K562 (cell line): Measurements from ENCODE around the gene ADCY4. TPM values are rescaled to one million over a fixed set of nuclear protein-coding genes. Genes with fewer than 3 reads are reported as not detected.

ENCODE experiments used
- BCOR ChIP-seq: fragments of 450-650 bp; IDR thresholded peaks from 2 replicates; pipeline ENCODE4 v1.6.1; 2016
- CREB1 ChIP-seq, 2 experiments: sonication (generic) in 1 of 2; formaldehyde crosslinking in 1 of 2; IDR thresholded peaks; 2 replicates each; pipeline versions ENCODE4 v1.6.1 to v1.8.0; 2012 to 2022; ENCODE audit warnings: inconsistent platforms in 1 of 2, mild to moderate bottlenecking in 1 of 2, missing genetic modification reagents in 1 of 2, moderate library complexity in 1 of 2
- E2F4 ChIP-seq: sonication (generic); formaldehyde crosslinking; IDR thresholded peaks from 2 replicates; pipeline ENCODE4 v1.8.0; 2022; ENCODE audit warnings: mild to moderate bottlenecking, low read depth, missing genetic modification reagents
- ERF ChIP-seq: fragments of 450-650 bp; formaldehyde crosslinking; IDR thresholded peaks from 2 replicates; pipeline ENCODE4 v1.4.0; 2020; ENCODE audit warnings: mild to moderate bottlenecking, mixed read lengths
- GABPB1 ChIP-seq: sonication (generic); formaldehyde crosslinking; IDR thresholded peaks from 2 replicates; pipeline ENCODE4 v1.8.0; 2022; ENCODE audit warnings: mild to moderate bottlenecking, missing genetic modification reagents
- HDGF ChIP-seq: fragments of 450-650 bp; IDR thresholded peaks from 2 replicates; pipeline ENCODE4 v1.6.1; 2016
- HNRNPL ChIP-seq: fragments of 200-400 bp; formaldehyde crosslinking; IDR thresholded peaks from 2 replicates; pipeline ENCODE4 v1.6.1; 2017; ENCODE audit warnings: low read depth, mild to moderate bottlenecking, low read length
- MAZ ChIP-seq, 2 experiments: fragments of 450-650 bp in 1 of 2; sonication (generic) in 1 of 2; formaldehyde crosslinking; IDR thresholded peaks in 1 of 2; conservative IDR thresholded peaks in 1 of 2; 2 replicates each; pipeline versions ENCODE4 v1.4.0 to v1.5.0; 2020; ENCODE audit warnings: mild to moderate bottlenecking in 1 of 2, missing genetic modification reagents in 1 of 2
- POLR2AphosphoS5 ChIP-seq: IDR thresholded peaks from 2 replicates; pipeline ENCODE4 v1.6.1; 2011; ENCODE audit warnings: mild to moderate bottlenecking, low read depth, low read length, moderate library complexity; ENCODE audit not compliant: control insufficient read depth, insufficient read depth
- POLR2B ChIP-seq: fragments of 450-650 bp; IDR thresholded peaks from 2 replicates; pipeline ENCODE4 v1.6.1; 2018; ENCODE audit warnings: low read depth; ENCODE audit not compliant: partially characterized antibody
- RBM22 ChIP-seq: fragments of 200-400 bp; formaldehyde crosslinking; IDR thresholded peaks from 2 replicates; pipeline ENCODE4 v1.6.1; 2018; ENCODE audit warnings: low read length, low read depth; ENCODE audit not compliant: poor library complexity, severe bottlenecking
- RBM25 ChIP-seq: fragments of 200-400 bp; formaldehyde crosslinking; IDR thresholded peaks from 2 replicates; pipeline ENCODE4 v1.6.1; 2018; ENCODE audit warnings: low read length, low read depth, moderate library complexity; ENCODE audit not compliant: severe bottlenecking
- SMC3 ChIP-seq: conservative IDR thresholded peaks from 2 replicates; pipeline ENCODE4 v1.6.1; 2011; ENCODE audit warnings: low read depth, low read length, improper control_type of control experiment; ENCODE audit not compliant: insufficient read depth
- SRSF1 ChIP-seq: fragments of 200-400 bp; formaldehyde crosslinking; IDR thresholded peaks from 2 replicates; pipeline ENCODE4 v1.6.1; 2017; ENCODE audit warnings: mild to moderate bottlenecking, low read depth, low read length, moderate library complexity
- TCF3 ChIP-seq: sonication (generic); formaldehyde crosslinking; IDR thresholded peaks from 2 replicates; pipeline ENCODE4 v1.4.0; 2020; ENCODE audit warnings: mild to moderate bottlenecking, missing genetic modification reagents
- TCF7L2 ChIP-seq: fragments of 150-350 bp; IDR thresholded peaks from 2 replicates; pipeline ENCODE4 v1.6.1; 2016; ENCODE audit warnings: low read depth, mild to moderate bottlenecking, low read length, moderate library complexity
- ZFP36 ChIP-seq: fragments of 150-350 bp; IDR thresholded peaks from 2 replicates; pipeline ENCODE4 v1.6.1; 2018; ENCODE audit warnings: low read length, low read depth; ENCODE audit not compliant: partially characterized antibody
- ZNF277 ChIP-seq: fragments of 250-450 bp; sonication (Bioruptor Pico); IDR thresholded peaks from 2 replicates; pipeline ENCODE4 v1.8.0; 2022; ENCODE audit warnings: inconsistent platforms, mild to moderate bottlenecking, moderate library complexity, borderline replicate concordance
- ZNF561 ChIP-seq: fragments of 450-650 bp; formaldehyde crosslinking; conservative IDR thresholded peaks from 2 replicates; pipeline ENCODE4 v1.4.0; 2020; ENCODE audit warnings: mild to moderate bottlenecking, moderate library complexity
- ZNF639 ChIP-seq, 2 experiments: fragments of 200-800 bp in 1 of 2; sonication (Bioruptor generic) in 1 of 2; sonication (generic) in 1 of 2; formaldehyde crosslinking in 1 of 2; IDR thresholded peaks in 1 of 2; conservative IDR thresholded peaks in 1 of 2; 2 replicates each; pipeline versions ENCODE4 v1.5.0 to v1.6.1; 2016 to 2020; ENCODE audit warnings: missing compliant biosample characterization in 1 of 2, missing genetic modification characterization in 1 of 2, missing genetic modification reagents in 1 of 2
- polyA plus RNA-seq, 8 experiments: library from polyadenylated mRNA; depleted of rRNA in 4 of 8; stranded (reverse) in 5 of 8; unstranded in 3 of 8; fragments of >200 nt; fragmentation: Nextera tagmentation in 2 of 8; fragmentation: Illumina TruSeq in 1 of 8; extraction: Ambion mirVana in 2 of 8; extraction: Trizol in 1 of 8; gene quantifications; 2 replicates each; pipeline versions ENCODE4 v1.2.1 to v1.2.3, GENCODE V29; 2011 to 2014; ENCODE audit warnings: inconsistent platforms in 1 of 8, missing spikeins in 1 of 8
- total RNA-seq, 7 experiments: library from RNA; depleted of rRNA in 6 of 7; stranded (reverse); fragments of >200 nt in 6 of 7; fragmentation: Illumina TruSeq in 2 of 7; extraction: Trizol in 2 of 7; gene quantifications; 2 replicates each; pipeline versions ENCODE4 v1.2.1 to v1.2.3, GENCODE V29; 2011 to 2021; ENCODE audit warnings: low replicate concordance in 1 of 7
- TF ChIP-seq, protein P1 (sequence below): IDR thresholded peaks from 2 replicates; pipeline ENCODE4 v1.6.1; 2012; ENCODE audit warnings: low read depth, low read length, improper control_type of control experiment, borderline replicate concordance

Gene ADCY4
- total and polyA plus RNA-seq, 9 of the 15 experiments (the other 6 are each of a cell fraction or from before 2014, with no cell fraction given), result 0.04 to 0.31 (median 0.15) TPM; not detected in 2

DNA sequence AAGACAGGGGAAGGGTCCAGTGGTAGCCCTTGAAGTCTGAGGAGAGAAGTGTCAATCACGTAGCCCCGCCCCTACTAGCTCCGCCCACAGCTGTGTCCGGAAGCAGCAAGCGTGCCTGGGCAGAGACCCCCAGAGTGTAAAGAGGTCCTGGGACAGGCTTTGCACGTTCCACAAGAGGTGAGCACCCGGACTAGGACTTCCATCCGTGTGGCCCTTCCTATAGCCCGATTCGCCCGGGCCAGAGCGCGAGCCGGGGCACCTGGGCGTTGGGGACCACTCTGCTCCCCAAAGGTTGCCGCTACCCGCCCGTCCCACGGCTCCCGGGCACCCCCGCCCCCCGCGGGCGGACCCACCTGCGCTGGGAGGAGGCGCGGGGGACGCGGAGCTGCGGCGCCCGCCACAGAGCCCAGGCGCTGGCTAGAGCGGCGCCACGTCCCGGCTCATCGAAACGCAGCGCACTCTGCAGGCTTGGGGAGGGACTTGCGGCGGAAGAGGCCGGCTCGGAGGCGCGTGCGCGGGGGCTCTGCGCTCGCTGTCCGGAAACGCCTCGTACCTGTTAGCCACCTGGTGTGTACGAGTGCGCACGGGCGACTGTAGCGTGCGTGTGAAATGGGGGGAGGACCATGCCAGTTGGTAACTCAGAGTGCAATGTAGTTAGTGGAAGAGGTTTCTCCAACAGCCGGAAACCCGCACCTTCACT is 63.6 kb downstream of the ADCY4 start, which contains the start of gene RABGGTA (continued):
- TF ChIP-seq ZNF277 (CRISPR knock-in tag), result no peak
- no peak for TF ChIP-seq HDGF
- peak in 1 of 2 experiments; percentile 62; a peak in 1 of 4 replicates for TF ChIP-seq ZNF639 (CRISPR knock-in tag; conservative IDR thresholded peaks at IDR 0.05 in 1 of 2, IDR thresholded peaks at IDR 0.05 in 1 of 2)
- TF ChIP-seq POLR2B, result no peak
- no peak for TF ChIP-seq ZNF561
- 0 out of 2 replicates have a peak, but pooled peaks have one; percentile 18 for TF ChIP-seq SMC3
- TF ChIP-seq RBM25, result no peak
- TF ChIP-seq ZFP36, result peak; percentile 8
- peak; percentile 30 for TF ChIP-seq TCF3
- no peak for TF ChIP-seq SRSF1
- TF ChIP-seq BCOR, result no peak
- 0 out of 2 replicates have a peak, but pooled peaks have one; percentile 20 for TF ChIP-seq E2F4
- TF ChIP-seq POLR2AphosphoS5, result 0 out of 2 replicates have a peak, but pooled peaks have one; percentile 39
- TF ChIP-seq TCF7L2, result no peak
- TF ChIP-seq MAZ (CRISPR knock-in tag; conservative IDR thresholded peaks at IDR 0.05 in 1 of 2, IDR thresholded peaks at IDR 0.05 in 1 of 2), result peak; percentile 87 to 88
- no peak for TF ChIP-seq RBM22
- no peak for TF ChIP-seq ERF
- TF ChIP-seq CREB1 (IDR thresholded peaks at IDR 0.05), result peak; percentile 64
- TF ChIP-seq CREB1 (CRISPR knock-in tag; IDR thresholded peaks at IDR 0.05), result peak; percentile 28; the same call in 1 of the 2 replicates
- TF ChIP-seq, protein P1, sequence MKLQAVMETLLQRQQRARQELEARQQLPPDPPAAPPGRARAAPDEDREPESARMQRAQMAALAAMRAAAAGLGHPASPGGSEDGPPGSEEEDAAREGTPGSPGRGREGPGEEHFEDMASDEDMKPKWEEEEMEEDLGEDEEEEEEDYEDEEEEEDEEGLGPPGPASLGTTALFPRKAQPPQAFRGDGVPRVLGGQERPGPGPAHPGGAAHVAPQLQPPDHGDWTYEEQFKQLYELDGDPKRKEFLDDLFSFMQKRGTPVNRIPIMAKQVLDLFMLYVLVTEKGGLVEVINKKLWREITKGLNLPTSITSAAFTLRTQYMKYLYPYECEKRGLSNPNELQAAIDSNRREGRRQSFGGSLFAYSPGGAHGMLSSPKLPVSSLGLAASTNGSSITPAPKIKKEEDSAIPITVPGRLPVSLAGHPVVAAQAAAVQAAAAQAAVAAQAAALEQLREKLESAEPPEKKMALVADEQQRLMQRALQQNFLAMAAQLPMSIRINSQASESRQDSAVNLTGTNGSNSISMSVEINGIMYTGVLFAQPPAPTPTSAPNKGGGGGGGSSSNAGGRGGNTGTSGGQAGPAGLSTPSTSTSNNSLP, result no peak
- TF ChIP-seq HNRNPL, result 0 out of 2 replicates have a peak, but pooled peaks have one; percentile 26
- peak; percentile 81 for TF ChIP-seq GABPB1
